ENCODE results near the gene CRTAC1.

Gene CRTAC1

DNA sequence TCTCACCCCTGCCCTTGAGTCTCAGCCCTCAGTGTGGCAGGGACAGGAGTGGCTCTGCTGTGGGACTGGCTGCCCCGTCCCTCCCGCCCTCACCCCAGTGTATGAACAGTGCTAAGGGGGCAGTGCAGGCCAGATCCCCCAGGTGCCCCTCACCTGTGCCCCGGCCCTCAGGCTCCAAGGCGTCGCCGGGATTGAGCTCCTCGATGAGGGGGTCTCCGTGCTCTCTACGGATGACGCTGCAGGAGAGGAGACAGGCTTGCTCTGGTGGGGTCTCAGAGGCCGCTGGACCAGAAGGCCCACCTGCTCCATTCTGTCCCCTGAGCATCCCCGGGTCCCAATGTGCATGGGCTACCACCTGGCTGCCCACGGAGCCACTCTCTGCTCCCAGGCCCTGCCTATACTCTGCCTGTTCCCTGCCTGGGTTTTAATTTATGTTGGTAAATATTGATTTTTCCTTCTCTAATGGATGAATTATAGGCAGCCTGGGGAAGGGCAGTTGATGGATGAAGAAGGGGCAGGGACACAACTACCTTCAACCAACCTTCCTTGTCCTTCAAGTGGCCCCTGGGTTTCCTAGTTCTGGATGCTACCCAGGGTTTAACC, 133.6 kb downstream of the CRTAC1 start:
- no peak for DNase-seq
- Mint-ChIP-seq H3K4me3 (no peak overlapping the region), H3K27me3 (ENCODE audit: low read depth, poor library complexity) (peaks cover 8% of the 10 kb centered on the region), H3K4me1 (peaks cover 7% of the 10 kb centered on the region), H3K27ac (no peak overlapping the region), H3K9me3 (no peaks in the 10 kb centered on the region), H3K36me3 (ENCODE audit: low read depth) (no peaks in the 10 kb centered on the region)
- no peak for TF ChIP-seq CTCF (IDR thresholded peaks at IDR 0.05)

DNA sequence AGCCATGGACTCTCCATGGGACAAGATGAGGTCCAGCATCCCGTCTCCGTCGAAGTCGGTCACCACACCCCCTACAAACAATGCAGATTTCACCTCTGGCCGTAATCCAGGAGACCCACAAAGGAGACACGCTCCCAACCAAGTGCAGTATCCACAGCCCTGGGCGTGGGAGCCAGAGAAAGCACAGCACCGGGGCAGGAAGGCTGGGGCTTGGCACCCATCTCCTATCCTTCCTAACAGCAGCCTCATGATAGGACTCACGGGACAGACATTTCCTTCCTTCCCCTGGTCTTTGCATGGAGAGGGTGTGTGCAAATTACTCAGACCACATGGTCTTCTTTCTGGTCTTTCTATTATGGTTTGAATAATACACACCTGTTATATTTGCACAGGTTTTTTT, 134.5 kb downstream of the CRTAC1 start:
- no peak for DNase-seq
- Mint-ChIP-seq H3K4me1 (peaks cover 10% of the 10 kb centered on the region), H3K27me3 (ENCODE audit: low read depth, poor library complexity) (peaks cover 8% of the 10 kb centered on the region), H3K4me3 (no peak overlapping the region), H3K9me3 (no peaks in the 10 kb centered on the region), H3K27ac (no peak overlapping the region), H3K36me3 (ENCODE audit: low read depth) (no peaks in the 10 kb centered on the region)
- TF ChIP-seq CTCF (IDR thresholded peaks at IDR 0.05) = no peak

DNA sequence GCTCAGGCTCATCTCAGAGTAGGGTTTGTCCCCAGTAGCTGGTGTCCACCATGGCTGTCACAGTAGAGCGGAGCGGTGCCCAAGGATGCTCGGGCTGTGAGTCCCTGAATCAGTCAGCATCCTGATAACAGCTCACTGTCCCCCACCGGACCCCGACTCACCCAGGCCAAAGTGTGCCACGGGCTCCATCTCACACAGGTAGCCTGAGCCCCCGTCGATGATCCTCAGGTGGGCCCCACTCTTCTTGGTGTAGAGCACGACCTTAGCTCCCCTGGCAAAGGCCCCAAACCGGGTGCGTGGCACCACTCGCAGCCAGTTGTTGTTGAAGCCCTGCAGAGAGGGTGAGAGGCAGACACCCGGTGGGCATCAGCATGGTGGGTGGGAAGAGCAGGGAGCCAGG, 135.3 kb downstream of the CRTAC1 start:
- no peak for DNase-seq
- Mint-ChIP-seq H3K9me3 (no peaks in the 10 kb centered on the region), H3K4me3 (no peak overlapping the region), H3K27me3 (ENCODE audit: low read depth, poor library complexity) (peaks cover 8% of the 10 kb centered on the region), H3K36me3 (ENCODE audit: low read depth) (no peaks in the 10 kb centered on the region), H3K4me1 (peaks cover 12% of the 10 kb centered on the region), H3K27ac (no peak overlapping the region)
- TF ChIP-seq CTCF (IDR thresholded peaks at IDR 0.05) = no peak

DNA sequence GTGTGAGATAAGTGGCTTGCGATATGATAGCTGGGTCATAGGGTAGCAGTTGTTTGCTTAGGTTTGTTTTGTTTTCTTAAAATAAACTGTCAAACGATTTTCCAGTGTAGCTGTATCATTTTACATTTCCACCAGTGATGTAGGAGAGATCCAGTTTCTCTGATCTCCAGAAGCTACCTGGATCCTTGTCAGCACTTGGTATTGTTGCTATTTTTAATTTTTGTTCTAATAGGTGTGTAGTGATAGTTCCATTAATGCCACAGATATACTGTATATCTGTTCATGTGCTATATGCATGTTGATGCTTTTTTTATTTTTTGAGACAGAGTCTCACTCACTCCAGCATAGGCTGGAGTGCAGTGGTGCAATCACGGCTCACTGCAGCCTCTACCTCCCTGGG, 136.3 kb downstream of the CRTAC1 start:
- no peaks in the 10 kb centered on the region for H3K36me3 Mint-ChIP-seq (ENCODE audit: low read depth)
- no peak for TF ChIP-seq CTCF (IDR thresholded peaks at IDR 0.05)
- H3K27me3 Mint-ChIP-seq (ENCODE audit: low read depth, poor library complexity) = peaks cover 8% of the 10 kb centered on the region
- no peak for DNase-seq
- H3K4me3 Mint-ChIP-seq = no peak overlapping the region
- H3K9me3 Mint-ChIP-seq = no peaks in the 10 kb centered on the region
- H3K4me1 Mint-ChIP-seq = peaks cover 22% of the 10 kb centered on the region
- H3K27ac Mint-ChIP-seq = no peak overlapping the region

DNA sequence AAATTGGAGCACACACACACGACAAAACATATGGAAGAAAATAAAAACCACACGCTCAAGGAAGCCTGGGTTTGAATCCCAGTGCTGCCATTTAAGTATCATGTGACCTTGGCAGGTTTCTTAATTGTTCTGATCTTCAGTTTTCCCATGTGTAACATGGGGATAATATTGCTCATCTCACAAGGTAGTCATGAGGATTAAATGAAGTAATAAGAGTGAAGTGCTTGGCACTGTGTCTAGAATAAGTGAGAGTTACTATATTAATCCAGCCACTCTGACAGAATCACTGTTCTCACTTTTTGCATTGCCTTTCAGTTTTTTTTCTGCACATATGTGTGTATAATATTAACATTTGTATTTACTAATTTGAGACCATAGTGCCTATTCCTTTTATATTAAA, 137.5 kb downstream of the CRTAC1 start:
- H3K27me3 Mint-ChIP-seq (ENCODE audit: low read depth, poor library complexity) = peaks cover 13% of the 10 kb centered on the region
- no peaks in the 10 kb centered on the region for H3K9me3 Mint-ChIP-seq
- H3K27ac Mint-ChIP-seq = no peak overlapping the region
- no peak overlapping the region for H3K4me3 Mint-ChIP-seq
- H3K36me3 Mint-ChIP-seq (ENCODE audit: low read depth) = no peaks in the 10 kb centered on the region
- no peak for DNase-seq
- TF ChIP-seq CTCF (IDR thresholded peaks at IDR 0.05) = no peak
- H3K4me1 Mint-ChIP-seq = peaks cover 33% of the 10 kb centered on the region

- Mint-ChIP-seq H3K4me3 (no peak overlapping the region), H3K9me3 (no peaks in the 10 kb centered on the region), H3K4me1 (peaks cover 38% of the 10 kb centered on the region), H3K27me3 (ENCODE audit: low read depth, poor library complexity) (peaks cover 14% of the 10 kb centered on the region), H3K27ac (no peak overlapping the region), H3K36me3 (ENCODE audit: low read depth) (no peaks in the 10 kb centered on the region)
- no peak for TF ChIP-seq CTCF (IDR thresholded peaks at IDR 0.05)
- no peak for DNase-seq
Observed at GRCh38 chr10:97892506-97892905, 137.9 kb downstream of the CRTAC1 start.
